ENCODE measurements around the gene EMILIN2.
"Not testable (repeated sequence)": the region's sequence is repeated elsewhere in the genome, so short reads cannot be mapped to it uniquely, and the experiment has no call there.

EMILIN2 gene

GRCh38 chr18:2846636-2847316 lies at the start of gene EMILIN2:
Gene EMILIN2, plus strand, starts transcription at chr18:2847006. Its CDS starts 183 bp downstream, at chr18:2847189.
- peak within 1 kb of the TSS; percentile 9 for H3K4me3 ChIP-seq (ENCODE audit: low read length)
- peak; percentile 26 for DNase-seq (ENCODE audit: low read depth)
- TF ChIP-seq, protein P1, sequence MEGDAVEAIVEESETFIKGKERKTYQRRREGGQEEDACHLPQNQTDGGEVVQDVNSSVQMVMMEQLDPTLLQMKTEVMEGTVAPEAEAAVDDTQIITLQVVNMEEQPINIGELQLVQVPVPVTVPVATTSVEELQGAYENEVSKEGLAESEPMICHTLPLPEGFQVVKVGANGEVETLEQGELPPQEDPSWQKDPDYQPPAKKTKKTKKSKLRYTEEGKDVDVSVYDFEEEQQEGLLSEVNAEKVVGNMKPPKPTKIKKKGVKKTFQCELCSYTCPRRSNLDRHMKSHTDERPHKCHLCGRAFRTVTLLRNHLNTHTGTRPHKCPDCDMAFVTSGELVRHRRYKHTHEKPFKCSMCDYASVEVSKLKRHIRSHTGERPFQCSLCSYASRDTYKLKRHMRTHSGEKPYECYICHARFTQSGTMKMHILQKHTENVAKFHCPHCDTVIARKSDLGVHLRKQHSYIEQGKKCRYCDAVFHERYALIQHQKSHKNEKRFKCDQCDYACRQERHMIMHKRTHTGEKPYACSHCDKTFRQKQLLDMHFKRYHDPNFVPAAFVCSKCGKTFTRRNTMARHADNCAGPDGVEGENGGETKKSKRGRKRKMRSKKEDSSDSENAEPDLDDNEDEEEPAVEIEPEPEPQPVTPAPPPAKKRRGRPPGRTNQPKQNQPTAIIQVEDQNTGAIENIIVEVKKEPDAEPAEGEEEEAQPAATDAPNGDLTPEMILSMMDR (IDR thresholded peaks at IDR 0.05; ENCODE audit: insufficient read depth, low read depth, low read length, missing control alignments): no peak

GRCh38 chr18:2797951-2798350 lies 48.9 kb upstream of the EMILIN2 start:
- no peak for DNase-seq (ENCODE audit: low read depth)
- TF ChIP-seq, protein P1 (IDR thresholded peaks at IDR 0.05; ENCODE audit: insufficient read depth, low read depth, low read length, missing control alignments): no peak
- H3K4me3 ChIP-seq (ENCODE audit: low read length): no peak overlapping the region

- no peak overlapping the region for H3K4me3 ChIP-seq (ENCODE audit: low read length)
- DNase-seq (ENCODE audit: low read depth): no peak
- TF ChIP-seq, protein P1 (IDR thresholded peaks at IDR 0.05; ENCODE audit: insufficient read depth, low read depth, low read length, missing control alignments): no peak
Observed at GRCh38 chr18:2799369-2799768, 47.4 kb upstream of the EMILIN2 start.

- TF ChIP-seq, protein P1 (IDR thresholded peaks at IDR 0.05; ENCODE audit: insufficient read depth, low read depth, low read length, missing control alignments): no peak
- DNase-seq (ENCODE audit: low read depth): no peak
- no peak overlapping the region for H3K4me3 ChIP-seq (ENCODE audit: low read length)
Observed at GRCh38 chr18:2805970-2806943, 40.5 kb upstream of the EMILIN2 start.

DNA sequence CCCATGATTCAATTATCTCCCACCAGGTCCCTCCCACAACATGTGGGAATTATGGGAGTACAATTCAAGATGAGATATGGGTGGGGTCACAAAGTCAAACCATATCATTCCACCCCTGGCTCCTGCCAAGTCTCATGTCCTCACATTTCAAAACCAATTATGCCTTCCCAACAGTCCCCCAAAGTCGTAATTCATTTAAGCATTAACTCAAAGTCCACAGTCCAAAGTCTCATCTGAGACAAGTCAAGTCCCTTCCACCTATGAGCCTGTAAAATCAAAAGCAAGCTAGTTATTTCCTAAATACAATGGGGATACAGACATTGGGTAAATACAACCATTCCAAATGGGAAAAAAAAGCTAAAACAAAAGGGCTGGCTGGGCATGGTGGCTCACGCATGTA lies 38.2 kb upstream of the EMILIN2 start:
- not testable (repeated sequence) for H3K4me3 ChIP-seq (ENCODE audit: low read length); DNase-seq (ENCODE audit: low read depth)

DNA sequence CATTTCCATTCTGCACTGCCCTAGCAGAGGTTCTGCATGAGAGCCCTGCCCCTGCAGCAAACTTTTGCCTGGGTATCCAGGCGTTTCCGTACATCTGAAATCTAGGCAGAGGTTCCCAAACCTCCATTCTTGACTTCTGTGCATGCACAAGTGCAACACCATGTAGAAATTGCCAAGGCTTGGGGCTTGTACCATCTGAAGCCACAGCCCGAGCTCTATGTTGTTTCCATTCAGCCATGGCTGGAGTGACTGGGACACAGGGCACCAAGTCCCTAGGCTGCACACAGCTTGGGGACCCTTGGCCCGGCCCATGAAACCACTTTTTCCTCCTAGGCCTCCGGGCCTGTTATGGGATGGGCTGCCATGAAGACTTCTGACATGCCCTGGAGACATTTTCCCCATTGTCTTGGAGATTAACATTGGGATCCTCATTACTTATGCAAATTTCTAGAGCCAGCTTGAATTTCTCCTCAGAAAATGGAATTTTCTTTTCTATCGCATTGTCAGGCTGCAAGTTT lies 37.1 kb upstream of the EMILIN2 start:
- DNase-seq (ENCODE audit: low read depth): not testable (repeated sequence)

GRCh38 chr18:2811416-2811815 lies 35.4 kb upstream of the EMILIN2 start:
- no peak overlapping the region for H3K4me3 ChIP-seq (ENCODE audit: low read length)
- no peak for DNase-seq (ENCODE audit: low read depth)
- TF ChIP-seq, protein P1 (IDR thresholded peaks at IDR 0.05; ENCODE audit: insufficient read depth, low read depth, low read length, missing control alignments): no peak

More for the DNA sequence above, 37.1 kb upstream of the EMILIN2 start:
- H3K4me3 ChIP-seq (ENCODE audit: low read length): not testable (repeated sequence)

Measured in epithelial cell of esophagus (primary cell).